ENCODE data around the gene ASTE1. TPM values are rescaled to one million over a fixed set of nuclear protein-coding genes. Genes with fewer than 3 reads are reported as not detected.

The ASTE1 gene
- total RNA-seq, 4 donors from 2014 or later, result 1.6 to 5.5 (median 3.9) TPM

DNA sequence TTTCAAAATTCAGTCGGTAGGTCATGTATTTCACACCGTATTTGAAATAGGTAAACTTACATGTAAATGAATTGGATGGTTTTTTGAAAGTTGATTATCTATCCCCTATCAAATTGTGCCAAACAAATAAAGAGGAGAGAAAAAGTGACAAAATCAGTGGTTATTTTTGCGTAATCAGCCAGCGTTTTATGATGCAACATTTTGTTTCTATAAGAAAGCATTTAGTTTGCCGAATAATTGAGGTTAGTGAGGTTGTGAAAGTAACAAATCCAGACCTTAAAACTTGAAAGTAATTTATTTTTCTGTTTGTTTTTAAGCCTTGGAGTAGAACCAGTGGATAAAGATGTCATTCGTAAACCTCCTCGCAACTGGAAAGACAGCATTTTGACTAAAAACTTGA is 29.3 kb downstream of the ASTE1 start:
- WGBS, 2 donors, result 84 to 87% methylated on average over 7 of the region's 7 CpGs
- peaks cover 0 to 97% (median 5%) of the 10 kb centered on the region in 3 donors for H3K36me3 ChIP-seq
- H3K27me3 ChIP-seq, result no peaks in the 10 kb centered on the region
- TF ChIP-seq POLR2A (IDR thresholded peaks at IDR 0.05), result no peak
- TF ChIP-seq, protein P1, sequence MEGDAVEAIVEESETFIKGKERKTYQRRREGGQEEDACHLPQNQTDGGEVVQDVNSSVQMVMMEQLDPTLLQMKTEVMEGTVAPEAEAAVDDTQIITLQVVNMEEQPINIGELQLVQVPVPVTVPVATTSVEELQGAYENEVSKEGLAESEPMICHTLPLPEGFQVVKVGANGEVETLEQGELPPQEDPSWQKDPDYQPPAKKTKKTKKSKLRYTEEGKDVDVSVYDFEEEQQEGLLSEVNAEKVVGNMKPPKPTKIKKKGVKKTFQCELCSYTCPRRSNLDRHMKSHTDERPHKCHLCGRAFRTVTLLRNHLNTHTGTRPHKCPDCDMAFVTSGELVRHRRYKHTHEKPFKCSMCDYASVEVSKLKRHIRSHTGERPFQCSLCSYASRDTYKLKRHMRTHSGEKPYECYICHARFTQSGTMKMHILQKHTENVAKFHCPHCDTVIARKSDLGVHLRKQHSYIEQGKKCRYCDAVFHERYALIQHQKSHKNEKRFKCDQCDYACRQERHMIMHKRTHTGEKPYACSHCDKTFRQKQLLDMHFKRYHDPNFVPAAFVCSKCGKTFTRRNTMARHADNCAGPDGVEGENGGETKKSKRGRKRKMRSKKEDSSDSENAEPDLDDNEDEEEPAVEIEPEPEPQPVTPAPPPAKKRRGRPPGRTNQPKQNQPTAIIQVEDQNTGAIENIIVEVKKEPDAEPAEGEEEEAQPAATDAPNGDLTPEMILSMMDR (IDR thresholded peaks at IDR 0.05), result no peak
- no peaks in the 10 kb centered on the region for H3K9me3 ChIP-seq
- H3K4me3 ChIP-seq, result no peak overlapping the region
- no peaks in the 10 kb centered on the region for H3K4me1 ChIP-seq
- no peak for DNase-seq
- intact Hi-C loops (cut with DNase I), result no loop called here
- H3K27ac ChIP-seq, result no peak overlapping the region

DNA sequence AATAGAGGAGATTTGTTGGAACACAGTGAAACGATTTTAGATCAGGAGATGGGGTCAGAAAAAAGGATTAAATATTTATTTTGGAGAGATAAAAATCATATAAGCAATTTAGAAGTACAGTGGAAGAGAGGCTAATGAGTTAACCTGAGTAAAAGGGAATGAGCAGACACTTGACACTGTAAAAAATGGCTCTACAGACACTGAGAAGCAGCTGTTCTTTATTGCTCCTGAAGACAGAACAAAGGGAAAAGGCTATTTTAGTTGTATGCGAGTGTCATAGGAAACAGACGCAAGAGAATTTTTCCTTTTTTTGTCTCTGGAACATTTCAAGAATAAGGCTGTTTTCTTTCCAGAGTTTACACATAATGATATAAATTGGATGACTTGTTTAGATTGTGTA is 34.3 kb downstream of the ASTE1 start:
- intact Hi-C loops (cut with DNase I), result no loop called here
- Histone ChIP-seq H3K27me3 (no peaks in the 10 kb centered on the region), H3K9me3 (no peaks in the 10 kb centered on the region), H3K4me1 (no peaks in the 10 kb centered on the region), H3K36me3 (peaks cover 0 to 65% (median 0%) of the 10 kb centered on the region in 3 donors), H3K4me3 (no peak overlapping the region), H3K27ac (no peak overlapping the region)
- DNase-seq, result no peak
- TF ChIP-seq, protein P1 (IDR thresholded peaks at IDR 0.05), result no peak
- TF ChIP-seq POLR2A (IDR thresholded peaks at IDR 0.05), result no peak
- WGBS, 2 donors, result 69 to 80% methylated on average over 3 of the region's 3 CpGs

- Histone ChIP-seq H3K4me3 (no peak overlapping the region), H3K9me3 (no peaks in the 10 kb centered on the region), H3K36me3 (peaks cover 0 to 53% (median 0%) of the 10 kb centered on the region in 3 donors), H3K4me1 (no peaks in the 10 kb centered on the region), H3K27ac (no peak overlapping the region), H3K27me3 (no peaks in the 10 kb centered on the region)
- 92 to 93% methylated on average over 5 of the region's 5 CpGs for WGBS, 2 donors
- TF ChIP-seq, protein P1 (IDR thresholded peaks at IDR 0.05), result no peak
- TF ChIP-seq POLR2A (IDR thresholded peaks at IDR 0.05), result no peak
- DNase-seq, result no peak
- intact Hi-C loops (cut with DNase I), result no loop called here
Measured at GRCh38 chr3:130991126-130991525, 35.5 kb downstream of the ASTE1 start.

DNA sequence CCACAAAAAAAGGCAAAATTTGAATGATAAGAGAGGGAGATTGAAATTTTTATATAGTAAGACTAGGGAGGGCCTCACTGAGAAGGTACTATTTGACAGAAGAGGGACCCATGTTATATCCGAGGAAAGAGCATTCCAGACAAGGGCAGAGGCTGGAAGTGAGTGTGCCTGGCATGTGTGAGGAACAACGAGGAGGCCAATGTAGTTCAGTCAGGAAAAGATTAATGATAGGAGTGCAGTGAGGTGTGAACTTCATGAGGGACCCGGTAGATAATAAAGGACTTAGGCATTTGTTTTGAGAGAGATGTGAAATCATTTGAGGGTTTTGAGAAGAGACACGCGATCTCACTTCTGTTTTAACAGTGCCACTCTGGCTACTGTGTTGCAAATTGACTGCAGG is 36.3 kb downstream of the ASTE1 start:
- WGBS, 2 donors, result 57 to 58% methylated on average over 5 of the region's 5 CpGs
- no peak for TF ChIP-seq POLR2A (IDR thresholded peaks at IDR 0.05)
- TF ChIP-seq, protein P1 (IDR thresholded peaks at IDR 0.05), result no peak
- H3K27ac ChIP-seq, result no peak overlapping the region
- H3K4me1 ChIP-seq, result no peaks in the 10 kb centered on the region
- no peak overlapping the region for H3K4me3 ChIP-seq
- peaks cover 0 to 47% (median 0%) of the 10 kb centered on the region in 3 donors for H3K36me3 ChIP-seq
- no peaks in the 10 kb centered on the region for H3K9me3 ChIP-seq
- DNase-seq, result no peak
- intact Hi-C loops (cut with DNase I), result no loop called here
- no peaks in the 10 kb centered on the region for H3K27me3 ChIP-seq

- H3K9me3 ChIP-seq, result no peaks in the 10 kb centered on the region
- H3K4me3 ChIP-seq, result no peak overlapping the region
- H3K27ac ChIP-seq, result no peak overlapping the region
- intact Hi-C loops (cut with DNase I), result no loop called here
- no peak for DNase-seq
- H3K36me3 ChIP-seq, result peaks cover 0 to 65% (median 0%) of the 10 kb centered on the region in 3 donors
- H3K4me1 ChIP-seq, result no peaks in the 10 kb centered on the region
- no peak for TF ChIP-seq POLR2A (IDR thresholded peaks at IDR 0.05)
- TF ChIP-seq, protein P1 (IDR thresholded peaks at IDR 0.05), result no peak
- H3K27me3 ChIP-seq, result no peaks in the 10 kb centered on the region
- WGBS, 2 donors, result 79 to 89% methylated on average over 2 of the region's 2 CpGs
Measured at GRCh38 chr3:130981469-130981868, 45.2 kb downstream of the ASTE1 start.
